HL-60 (cell line): Measurements from ENCODE around the gene SLC6A9.

ENCODE experiments used
- POLR2AphosphoS5 ChIP-seq: IDR thresholded peaks from 2 replicates; pipeline ENCODE4 v1.6.1; 2012; ENCODE audit warnings: low read depth
- TF ChIP-seq, protein P1 (sequence below): IDR thresholded peaks from one replicate; pipeline ENCODE4 v1.5.1; 2011; ENCODE audit warnings: low read length, control low read depth, inconsistent platforms; ENCODE audit not compliant: insufficient read depth
- TF ChIP-seq, protein P2 (sequence below): IDR thresholded peaks from 2 replicates; pipeline ENCODE4 v1.6.1; 2012; ENCODE audit warnings: low read depth; ENCODE audit not compliant: insufficient replicate concordance

DNA sequence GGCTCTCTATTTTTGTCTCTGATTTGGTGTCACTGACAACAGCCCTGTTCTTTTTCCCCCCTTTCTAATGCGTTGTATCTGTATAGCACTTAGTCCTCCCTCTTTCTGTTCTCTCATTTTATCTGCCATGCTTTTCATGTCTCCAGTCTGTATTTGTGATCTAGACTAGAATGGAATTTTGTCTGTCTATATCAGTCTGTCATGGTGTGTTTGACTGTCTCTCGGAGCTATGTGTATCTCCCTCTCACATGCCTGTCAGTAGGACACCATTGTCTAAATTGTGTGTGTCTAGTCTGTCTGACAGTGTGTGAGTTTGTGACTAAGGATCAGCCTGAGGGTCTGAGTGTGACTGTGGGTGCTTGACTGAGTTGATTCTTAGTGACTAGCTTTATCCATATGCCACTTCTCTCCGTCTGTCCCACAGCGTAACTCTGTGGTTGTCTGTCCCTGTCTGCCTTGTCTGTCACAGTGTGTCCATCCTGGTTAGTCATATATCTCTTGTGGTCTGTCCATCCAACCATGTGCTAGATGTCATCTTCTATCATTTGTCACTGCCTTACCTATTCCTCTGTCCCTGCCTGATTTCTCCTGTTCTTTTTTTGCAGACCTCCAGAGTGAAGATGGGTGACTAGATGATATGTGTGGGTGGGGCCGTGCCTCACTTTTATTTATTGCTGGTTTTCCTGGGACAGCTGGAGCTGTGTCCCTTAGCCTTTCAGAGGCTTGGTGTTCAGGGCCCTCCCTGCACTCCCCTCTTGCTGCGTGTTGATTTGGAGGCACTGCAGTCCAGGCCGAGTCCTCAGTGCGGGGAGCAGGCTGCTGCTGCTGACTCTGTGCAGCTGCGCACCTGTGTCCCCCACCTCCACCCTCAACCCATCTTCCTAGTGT is 53.6 kb downstream of the SLC6A9 start:
- TF ChIP-seq, protein P1, sequence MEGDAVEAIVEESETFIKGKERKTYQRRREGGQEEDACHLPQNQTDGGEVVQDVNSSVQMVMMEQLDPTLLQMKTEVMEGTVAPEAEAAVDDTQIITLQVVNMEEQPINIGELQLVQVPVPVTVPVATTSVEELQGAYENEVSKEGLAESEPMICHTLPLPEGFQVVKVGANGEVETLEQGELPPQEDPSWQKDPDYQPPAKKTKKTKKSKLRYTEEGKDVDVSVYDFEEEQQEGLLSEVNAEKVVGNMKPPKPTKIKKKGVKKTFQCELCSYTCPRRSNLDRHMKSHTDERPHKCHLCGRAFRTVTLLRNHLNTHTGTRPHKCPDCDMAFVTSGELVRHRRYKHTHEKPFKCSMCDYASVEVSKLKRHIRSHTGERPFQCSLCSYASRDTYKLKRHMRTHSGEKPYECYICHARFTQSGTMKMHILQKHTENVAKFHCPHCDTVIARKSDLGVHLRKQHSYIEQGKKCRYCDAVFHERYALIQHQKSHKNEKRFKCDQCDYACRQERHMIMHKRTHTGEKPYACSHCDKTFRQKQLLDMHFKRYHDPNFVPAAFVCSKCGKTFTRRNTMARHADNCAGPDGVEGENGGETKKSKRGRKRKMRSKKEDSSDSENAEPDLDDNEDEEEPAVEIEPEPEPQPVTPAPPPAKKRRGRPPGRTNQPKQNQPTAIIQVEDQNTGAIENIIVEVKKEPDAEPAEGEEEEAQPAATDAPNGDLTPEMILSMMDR: no peak
- no peak for TF ChIP-seq POLR2AphosphoS5
- TF ChIP-seq, protein P2, sequence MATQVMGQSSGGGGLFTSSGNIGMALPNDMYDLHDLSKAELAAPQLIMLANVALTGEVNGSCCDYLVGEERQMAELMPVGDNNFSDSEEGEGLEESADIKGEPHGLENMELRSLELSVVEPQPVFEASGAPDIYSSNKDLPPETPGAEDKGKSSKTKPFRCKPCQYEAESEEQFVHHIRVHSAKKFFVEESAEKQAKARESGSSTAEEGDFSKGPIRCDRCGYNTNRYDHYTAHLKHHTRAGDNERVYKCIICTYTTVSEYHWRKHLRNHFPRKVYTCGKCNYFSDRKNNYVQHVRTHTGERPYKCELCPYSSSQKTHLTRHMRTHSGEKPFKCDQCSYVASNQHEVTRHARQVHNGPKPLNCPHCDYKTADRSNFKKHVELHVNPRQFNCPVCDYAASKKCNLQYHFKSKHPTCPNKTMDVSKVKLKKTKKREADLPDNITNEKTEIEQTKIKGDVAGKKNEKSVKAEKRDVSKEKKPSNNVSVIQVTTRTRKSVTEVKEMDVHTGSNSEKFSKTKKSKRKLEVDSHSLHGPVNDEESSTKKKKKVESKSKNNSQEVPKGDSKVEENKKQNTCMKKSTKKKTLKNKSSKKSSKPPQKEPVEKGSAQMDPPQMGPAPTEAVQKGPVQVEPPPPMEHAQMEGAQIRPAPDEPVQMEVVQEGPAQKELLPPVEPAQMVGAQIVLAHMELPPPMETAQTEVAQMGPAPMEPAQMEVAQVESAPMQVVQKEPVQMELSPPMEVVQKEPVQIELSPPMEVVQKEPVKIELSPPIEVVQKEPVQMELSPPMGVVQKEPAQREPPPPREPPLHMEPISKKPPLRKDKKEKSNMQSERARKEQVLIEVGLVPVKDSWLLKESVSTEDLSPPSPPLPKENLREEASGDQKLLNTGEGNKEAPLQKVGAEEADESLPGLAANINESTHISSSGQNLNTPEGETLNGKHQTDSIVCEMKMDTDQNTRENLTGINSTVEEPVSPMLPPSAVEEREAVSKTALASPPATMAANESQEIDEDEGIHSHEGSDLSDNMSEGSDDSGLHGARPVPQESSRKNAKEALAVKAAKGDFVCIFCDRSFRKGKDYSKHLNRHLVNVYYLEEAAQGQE: no peak
